ENCODE data around the gene NDUFS2.

DNA sequence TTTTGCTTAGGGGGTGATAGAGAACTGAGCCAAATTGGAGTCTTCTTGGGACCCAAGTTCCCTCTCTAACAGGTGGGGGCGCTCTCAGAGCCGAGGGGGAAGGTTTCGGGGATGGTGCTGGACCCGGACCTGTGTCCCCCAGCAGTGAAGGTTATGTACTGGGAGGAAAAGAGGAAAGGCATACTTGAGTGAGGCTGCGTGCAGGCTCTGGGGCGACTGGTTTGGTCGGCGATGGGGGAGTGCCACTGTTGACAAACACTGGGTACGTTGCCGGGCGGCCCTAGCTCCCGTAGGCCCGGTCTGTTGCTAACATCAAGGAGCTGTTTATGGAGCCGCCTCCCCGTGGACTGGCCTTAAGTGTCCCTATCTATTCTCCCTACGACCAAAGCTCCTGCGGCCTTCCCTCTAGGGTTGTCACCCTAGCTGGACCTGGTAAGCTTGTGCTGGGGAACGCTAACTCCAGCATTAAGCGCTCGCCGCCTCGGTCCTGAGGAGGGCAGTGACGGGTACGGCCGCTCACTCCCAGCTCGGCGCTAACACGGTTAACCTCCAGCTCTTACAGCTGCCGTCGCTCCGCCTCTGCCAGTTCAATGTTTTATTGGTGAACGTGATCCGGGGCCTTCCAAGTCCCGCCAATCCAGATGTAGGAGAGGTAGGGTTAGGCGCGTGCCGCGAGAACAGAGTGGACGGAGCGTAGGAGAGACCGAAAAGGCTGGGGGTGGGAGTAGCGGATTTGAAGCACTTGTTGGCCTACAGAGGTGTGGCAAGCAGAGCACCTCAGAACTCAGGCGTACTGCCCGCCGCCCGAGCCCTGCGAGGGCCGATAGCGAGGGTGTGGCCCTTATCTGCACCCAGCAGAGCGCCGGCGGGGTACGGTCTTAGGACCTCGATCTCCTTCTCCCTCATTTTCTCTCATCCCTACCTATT is 36.2 kb upstream of the NDUFS2 start, which contains the start of gene PPOX:
- TF ChIP-seq CTCF (IDR thresholded peaks at IDR 0.05; ENCODE audit: low read depth, low read length, poor library complexity, severe bottlenecking) (peak; percentile 95), EZH2phosphoT487 (IDR thresholded peaks at IDR 0.05; ENCODE audit: borderline replicate concordance, low read length) (no peak)

Data from DOHH2 (cell line).